ENCODE data around the gene CDC42SE2. TPM values are rescaled to one million over a fixed set of nuclear protein-coding genes. Genes with fewer than 3 reads are reported as not detected.

Gene CDC42SE2
- total RNA-seq, 2 experiments from 2014 or later: 54.2 to 66.8 TPM

DNA sequence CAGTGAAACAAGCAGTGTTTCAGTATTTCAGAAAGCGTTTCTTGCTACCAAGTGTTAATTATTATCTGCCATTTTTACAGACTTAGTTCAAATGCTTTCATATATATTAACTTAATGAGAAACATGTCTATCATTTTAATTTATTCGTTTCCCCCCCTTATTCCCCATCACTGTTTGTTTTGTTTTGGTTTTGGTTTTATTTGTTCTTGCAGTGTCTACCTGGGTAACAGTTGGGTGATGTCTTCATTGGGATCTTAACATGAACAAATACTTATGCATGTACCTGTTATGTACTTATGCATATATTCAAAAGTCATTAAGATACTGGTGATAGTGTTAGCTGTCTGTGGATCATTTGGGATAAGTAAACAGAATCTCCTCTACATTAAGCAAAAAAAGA, 108.0 kb downstream of the CDC42SE2 start:
- no peaks in the 10 kb centered on the region for H4K20me1 ChIP-seq (ENCODE audit: insufficient read depth, low read length)
- H3K4me2 ChIP-seq (ENCODE audit: low read length): no peak overlapping the region
- peaks cover 96% of the 10 kb centered on the region; the same call in 1 of the 2 replicates for H3K79me2 ChIP-seq (ENCODE audit: insufficient read depth, low read depth, low read length)
- H3K9me3 ChIP-seq (ENCODE audit: low read length): 0 out of 2 replicates have a peak, but pooled peaks cover 6% of the 10 kb centered on the region
- intact Hi-C loops (cut with micrococcal nuclease; ENCODE audit: unreplicated experiment): no loop called here
- H3K4me1 ChIP-seq (ENCODE audit: insufficient read depth, low read length, poor library complexity, severe bottlenecking): peaks cover 34% of the 10 kb centered on the region
- POLR2A ChIA-PET: interaction anchor here (2.2 kb wide), 1 partner anchor 10 kb away, joined by 12 read pairs; no protein-coding TSS in a partner anchor
- no peaks in the 10 kb centered on the region for H3K9me2 ChIP-seq (ENCODE audit: insufficient read depth, low read length)
- H3K27ac ChIP-seq (ENCODE audit: low read depth, low read length, poor library complexity, severe bottlenecking): no peak overlapping the region
- TF ChIP-seq, protein P1, sequence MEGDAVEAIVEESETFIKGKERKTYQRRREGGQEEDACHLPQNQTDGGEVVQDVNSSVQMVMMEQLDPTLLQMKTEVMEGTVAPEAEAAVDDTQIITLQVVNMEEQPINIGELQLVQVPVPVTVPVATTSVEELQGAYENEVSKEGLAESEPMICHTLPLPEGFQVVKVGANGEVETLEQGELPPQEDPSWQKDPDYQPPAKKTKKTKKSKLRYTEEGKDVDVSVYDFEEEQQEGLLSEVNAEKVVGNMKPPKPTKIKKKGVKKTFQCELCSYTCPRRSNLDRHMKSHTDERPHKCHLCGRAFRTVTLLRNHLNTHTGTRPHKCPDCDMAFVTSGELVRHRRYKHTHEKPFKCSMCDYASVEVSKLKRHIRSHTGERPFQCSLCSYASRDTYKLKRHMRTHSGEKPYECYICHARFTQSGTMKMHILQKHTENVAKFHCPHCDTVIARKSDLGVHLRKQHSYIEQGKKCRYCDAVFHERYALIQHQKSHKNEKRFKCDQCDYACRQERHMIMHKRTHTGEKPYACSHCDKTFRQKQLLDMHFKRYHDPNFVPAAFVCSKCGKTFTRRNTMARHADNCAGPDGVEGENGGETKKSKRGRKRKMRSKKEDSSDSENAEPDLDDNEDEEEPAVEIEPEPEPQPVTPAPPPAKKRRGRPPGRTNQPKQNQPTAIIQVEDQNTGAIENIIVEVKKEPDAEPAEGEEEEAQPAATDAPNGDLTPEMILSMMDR (conservative IDR thresholded peaks at IDR 0.05; ENCODE audit: low read length): no peak
- TF ChIP-seq EZH2phosphoT487 (IDR thresholded peaks at IDR 0.05; ENCODE audit: borderline replicate concordance, low read depth, low read length): no peak
- DNase-seq (ENCODE audit: low spot score): no peak
- H3K4me3 ChIP-seq (ENCODE audit: low read depth, low read length, poor library complexity, severe bottlenecking): no peak overlapping the region
- H3K36me3 ChIP-seq (ENCODE audit: insufficient read depth, low read length): peaks cover 36% of the 10 kb centered on the region
- no TSS peak for BruUV-seq (replicated peaks)
- CTCF ChIA-PET (ENCODE audit: unreplicated experiment): no interaction called here
- H2AFZ ChIP-seq (ENCODE audit: low read length): no peak overlapping the region

- H3K9me2 ChIP-seq (ENCODE audit: insufficient read depth, low read length): no peaks in the 10 kb centered on the region
- H3K4me2 ChIP-seq (ENCODE audit: low read length): peak overlapping the region; percentile 55
- H4K20me1 ChIP-seq (ENCODE audit: insufficient read depth, low read length): no peaks in the 10 kb centered on the region
- 0 out of 2 replicates have a peak, but pooled peaks cover 6% of the 10 kb centered on the region for H3K9me3 ChIP-seq (ENCODE audit: low read length)
- H3K27ac ChIP-seq (ENCODE audit: low read depth, low read length, poor library complexity, severe bottlenecking): peak overlapping the region; percentile 57
- TF ChIP-seq, protein P1 (conservative IDR thresholded peaks at IDR 0.05; ENCODE audit: low read length): no peak
- TF ChIP-seq EZH2phosphoT487 (IDR thresholded peaks at IDR 0.05; ENCODE audit: borderline replicate concordance, low read depth, low read length): no peak
- intact Hi-C loops (cut with micrococcal nuclease; ENCODE audit: unreplicated experiment): no loop called here
- DNase-seq (ENCODE audit: low spot score): no peak
- H3K36me3 ChIP-seq (ENCODE audit: insufficient read depth, low read length): peaks cover 27% of the 10 kb centered on the region
- H3K4me1 ChIP-seq (ENCODE audit: insufficient read depth, low read length, poor library complexity, severe bottlenecking): peaks cover 44% of the 10 kb centered on the region
- peaks cover 99% of the 10 kb centered on the region; the same call in 1 of the 2 replicates for H3K79me2 ChIP-seq (ENCODE audit: insufficient read depth, low read depth, low read length)
- peak overlapping the region; percentile 28 for H3K4me3 ChIP-seq (ENCODE audit: low read depth, low read length, poor library complexity, severe bottlenecking)
- ChIA-PET POLR2A (interaction anchor here (0.7 to 3.5 kb wide), 15 partner anchors 9 to 194 kb away, joined by 3 to 27 read pairs (median 4); partner anchors contain the start of gene CDC42SE2), CTCF (ENCODE audit: unreplicated experiment) (no interaction called here)
- no peak overlapping the region for H2AFZ ChIP-seq (ENCODE audit: low read length)
- BruUV-seq (replicated peaks): no TSS peak
Measured at GRCh38 chr5:131373265-131373664, 109.4 kb downstream of the CDC42SE2 start.

DNA sequence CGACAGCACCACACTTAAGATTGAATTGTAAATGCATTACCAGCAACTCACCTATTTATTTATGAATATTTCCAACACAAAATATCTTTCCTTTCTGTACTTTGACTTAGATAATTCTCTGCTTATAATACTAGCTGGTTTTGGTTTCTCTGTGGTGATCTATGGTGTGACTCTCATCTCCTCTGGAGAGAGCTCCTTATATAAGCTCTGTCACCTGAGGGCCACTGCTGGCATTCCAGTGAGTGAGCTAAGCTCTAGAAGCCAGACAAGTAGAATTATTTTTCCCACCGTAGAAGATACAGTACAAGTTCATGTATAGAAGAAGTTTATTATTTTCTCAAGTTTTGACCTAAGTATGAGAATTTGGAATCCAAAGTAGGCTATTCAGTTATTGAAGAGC, 111.5 kb downstream of the CDC42SE2 start:
- 0 out of 2 replicates have a peak, but pooled peaks cover 6% of the 10 kb centered on the region for H3K9me3 ChIP-seq (ENCODE audit: low read length)
- H4K20me1 ChIP-seq (ENCODE audit: insufficient read depth, low read length): no peaks in the 10 kb centered on the region
- H3K4me1 ChIP-seq (ENCODE audit: insufficient read depth, low read length, poor library complexity, severe bottlenecking): peaks cover 64% of the 10 kb centered on the region
- H3K27ac ChIP-seq (ENCODE audit: low read depth, low read length, poor library complexity, severe bottlenecking): peak overlapping the region; percentile 57
- intact Hi-C loops (cut with micrococcal nuclease; ENCODE audit: unreplicated experiment): loop anchor here (5.0 kb wide), 1 partner anchor 1053 kb away; no protein-coding TSS in a partner anchor
- peaks cover 25% of the 10 kb centered on the region for H3K36me3 ChIP-seq (ENCODE audit: insufficient read depth, low read length)
- no peak overlapping the region for H2AFZ ChIP-seq (ENCODE audit: low read length)
- peak overlapping the region; percentile 15 for H3K4me3 ChIP-seq (ENCODE audit: low read depth, low read length, poor library complexity, severe bottlenecking)
- no TSS peak for BruUV-seq (replicated peaks)
- TF ChIP-seq, protein P1 (conservative IDR thresholded peaks at IDR 0.05; ENCODE audit: low read length): no peak
- no peak for TF ChIP-seq EZH2phosphoT487 (IDR thresholded peaks at IDR 0.05; ENCODE audit: borderline replicate concordance, low read depth, low read length)
- peaks cover 99% of the 10 kb centered on the region for H3K79me2 ChIP-seq (ENCODE audit: insufficient read depth, low read depth, low read length)
- CTCF ChIA-PET (ENCODE audit: unreplicated experiment): no interaction called here
- no peak for DNase-seq (ENCODE audit: low spot score)
- POLR2A ChIA-PET: interaction anchor here (0.9 to 3.5 kb wide), 10 partner anchors 9 to 505 kb away, joined by 3 to 27 read pairs (median 4); partner anchors contain the start of gene CDC42SE2
- peak overlapping the region; percentile 55 for H3K4me2 ChIP-seq (ENCODE audit: low read length)
- no peaks in the 10 kb centered on the region for H3K9me2 ChIP-seq (ENCODE audit: insufficient read depth, low read length)
